ENCODE data around the gene JAM2.
"Not testable (repeated sequence)": the region's sequence is repeated elsewhere in the genome, so short reads cannot be mapped to it uniquely, and the experiment has no call there.

JAM2 gene

GRCh38 chr21:25646474-25646873 is 7.4 kb downstream of the JAM2 start:
- no peak for DNase-seq (ENCODE audit: low read depth, low spot score)

- DNase-seq (ENCODE audit: low read depth, low spot score), result no peak
Measured at GRCh38 chr21:25647647-25648046, 8.6 kb downstream of the JAM2 start.

- no peak for DNase-seq (ENCODE audit: low read depth, low spot score)
Measured at GRCh38 chr21:25649146-25649545, 10.1 kb downstream of the JAM2 start.

- no peak for DNase-seq (ENCODE audit: low read depth, low spot score)
Measured at GRCh38 chr21:25656412-25656811, 17.4 kb downstream of the JAM2 start.

GRCh38 chr21:25657140-25657539 is 18.1 kb downstream of the JAM2 start:
- no peak for DNase-seq (ENCODE audit: low read depth, low spot score)

GRCh38 chr21:25658427-25659035 is 19.5 kb downstream of the JAM2 start:
- DNase-seq (ENCODE audit: low read depth, low spot score), result no peak

- DNase-seq (ENCODE audit: low read depth, low spot score), result no peak
Measured at GRCh38 chr21:25660233-25660632, 21.2 kb downstream of the JAM2 start.

GRCh38 chr21:25664491-25664931 is 25.5 kb downstream of the JAM2 start:
- no peak for DNase-seq (ENCODE audit: low read depth, low spot score)

GRCh38 chr21:25670726-25671125 is 31.7 kb downstream of the JAM2 start:
- DNase-seq (ENCODE audit: low read depth, low spot score), result no peak

- no peak for DNase-seq (ENCODE audit: low read depth, low spot score)
Measured at GRCh38 chr21:25676451-25676850, 37.4 kb downstream of the JAM2 start.

GRCh38 chr21:25682382-25682781 is 43.3 kb downstream of the JAM2 start:
- no peak for DNase-seq (ENCODE audit: low read depth, low spot score)

- DNase-seq (ENCODE audit: low read depth, low spot score), result no peak
Measured at GRCh38 chr21:25687787-25688186, 48.7 kb downstream of the JAM2 start.

GRCh38 chr21:25688275-25689155 is 49.5 kb downstream of the JAM2 start:
- DNase-seq (ENCODE audit: low read depth, low spot score), result no peak

- DNase-seq (ENCODE audit: low read depth, low spot score), result no peak
Measured at GRCh38 chr21:25689226-25689625, 50.2 kb downstream of the JAM2 start.

GRCh38 chr21:25691976-25692375 is 52.9 kb downstream of the JAM2 start:
- no peak for DNase-seq (ENCODE audit: low read depth, low spot score)

GRCh38 chr21:25695461-25695860 is 56.4 kb downstream of the JAM2 start:
- not testable (repeated sequence) for DNase-seq (ENCODE audit: low read depth, low spot score)

GRCh38 chr21:25700741-25701140 is 61.7 kb downstream of the JAM2 start:
- DNase-seq (ENCODE audit: low read depth, low spot score), result no peak

GRCh38 chr21:25701529-25701928 is 62.5 kb downstream of the JAM2 start:
- DNase-seq (ENCODE audit: low read depth, low spot score), result no peak

- DNase-seq (ENCODE audit: low read depth, low spot score), result no peak
Measured at GRCh38 chr21:25708467-25709065, 69.5 kb downstream of the JAM2 start.

- peak; percentile 3 for DNase-seq (ENCODE audit: low read depth, low spot score)
Measured at GRCh38 chr21:25709684-25710265, 70.7 kb downstream of the JAM2 start.

GRCh38 chr21:25710550-25710949 is 71.5 kb downstream of the JAM2 start:
- DNase-seq (ENCODE audit: low read depth, low spot score), result no peak

GRCh38 chr21:25714066-25714465 is 75.0 kb downstream of the JAM2 start:
- not testable (repeated sequence) for DNase-seq (ENCODE audit: low read depth, low spot score)

Data from iPS DF 19.7 (cell line).